Activated T-cell treated with anti-CD3 and anti-CD28 coated beads, Interleukin-2, amount 50 U/mL, for 4 hours (primary cell): ENCODE results near the gene TMEM209. TPM values are rescaled to one million over a fixed set of nuclear protein-coding genes. Genes with fewer than 3 reads are reported as not detected.
"Not testable (repeated sequence)": the region's sequence is repeated elsewhere in the genome, so short reads cannot be mapped to it uniquely, and the experiment has no call there.

Source experiments
- ATAC-seq, 2 donors: fragments of 200-7000 bp; cut with Tn5 transposase; one replicate each; pipeline ENCODE4 v1.10.0; 2021
- DNase-seq: peaks from one replicate; pipeline ENCODE4 v3.0.0-alpha.2; 2020
- H3K27me3 Mint-ChIP-seq: one replicate; pipeline ENCODE4 v1.8.0; 2021; ENCODE audit warnings: low read depth, mixed read lengths
- H3K36me3 Mint-ChIP-seq: one replicate; pipeline ENCODE4 v1.8.0; 2022; ENCODE audit warnings: mixed read lengths; ENCODE audit not compliant: insufficient read depth
- H3K4me1 Mint-ChIP-seq: one replicate; pipeline ENCODE4 v1.8.0; 2021; ENCODE audit warnings: low read depth, mixed read lengths
- H3K4me3 Mint-ChIP-seq: one replicate; pipeline ENCODE4 v1.8.0; 2021; ENCODE audit warnings: mild to moderate bottlenecking, moderate library complexity, mixed read lengths
- H3K9me3 Mint-ChIP-seq: one replicate; pipeline ENCODE4 v1.8.0; 2021; ENCODE audit warnings: mixed read lengths
- total RNA-seq, 3 donors: library from RNA; stranded (reverse); gene quantifications; one replicate each; pipeline ENCODE4 v1.2.1, GENCODE V29; 2021

TMEM209 gene
- total RNA-seq = 10 to 100 TPM; 44.5 to 46.4 (median 45.0) TPM

DNA sequence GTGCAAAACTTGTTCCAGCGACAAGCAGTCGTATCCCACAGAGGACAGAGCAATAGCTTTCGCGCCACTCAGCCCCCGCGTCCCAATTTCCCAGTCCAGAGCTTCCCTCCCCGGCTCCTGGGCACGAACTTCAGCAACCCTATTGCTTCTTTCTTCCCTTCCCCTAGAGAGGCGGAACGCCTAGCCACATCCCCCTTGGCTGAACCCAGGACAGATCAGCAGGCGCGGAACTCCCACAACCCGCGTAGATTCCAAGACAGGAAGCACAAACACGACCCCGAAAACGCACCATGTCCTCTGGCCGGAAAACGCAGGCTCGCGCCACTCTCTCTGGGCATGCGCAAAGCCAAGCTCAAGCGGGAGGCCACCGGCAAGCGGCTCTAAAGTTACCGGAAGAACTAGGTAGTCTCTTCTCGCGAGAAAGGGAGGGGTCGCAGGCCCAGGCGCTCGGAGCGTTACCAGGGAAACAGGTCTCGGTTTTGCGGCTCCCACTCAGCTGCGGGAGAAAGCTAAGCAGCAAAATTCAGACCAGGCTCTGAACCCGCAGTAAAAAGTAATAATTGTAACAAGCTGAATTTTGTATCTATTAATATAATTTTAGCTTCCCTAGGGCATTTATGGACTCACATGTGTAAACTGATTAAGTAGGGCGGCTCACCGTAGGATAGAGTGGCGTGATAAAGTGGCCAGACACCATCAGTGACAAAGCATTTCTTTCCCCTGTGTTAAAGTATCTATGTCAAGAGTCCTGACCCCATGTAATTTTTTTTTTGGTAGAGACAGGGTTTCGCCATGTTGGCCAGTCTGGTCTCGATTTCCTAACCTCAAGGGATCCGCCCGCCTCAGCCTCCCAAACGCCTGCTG lies at the start of gene TMEM209:
Gene TMEM209, minus strand, starts transcription at position 323 of the 864 bp plus-strand sequence. Its CDS starts 31 bp downstream, at position 292.
- peak; percentile 91 for DNase-seq
- ATAC-seq = peak; percentile 97 to 98
- H3K4me1 Mint-ChIP-seq = peaks cover 20% of the 10 kb centered on the region
- H3K9me3 Mint-ChIP-seq = no peaks in the 10 kb centered on the region
- H3K36me3 Mint-ChIP-seq = peaks cover 16% of the 10 kb centered on the region
- H3K4me3 Mint-ChIP-seq = peak within 1 kb of the TSS; percentile 99
- H3K27me3 Mint-ChIP-seq = no peaks in the 10 kb centered on the region

DNA sequence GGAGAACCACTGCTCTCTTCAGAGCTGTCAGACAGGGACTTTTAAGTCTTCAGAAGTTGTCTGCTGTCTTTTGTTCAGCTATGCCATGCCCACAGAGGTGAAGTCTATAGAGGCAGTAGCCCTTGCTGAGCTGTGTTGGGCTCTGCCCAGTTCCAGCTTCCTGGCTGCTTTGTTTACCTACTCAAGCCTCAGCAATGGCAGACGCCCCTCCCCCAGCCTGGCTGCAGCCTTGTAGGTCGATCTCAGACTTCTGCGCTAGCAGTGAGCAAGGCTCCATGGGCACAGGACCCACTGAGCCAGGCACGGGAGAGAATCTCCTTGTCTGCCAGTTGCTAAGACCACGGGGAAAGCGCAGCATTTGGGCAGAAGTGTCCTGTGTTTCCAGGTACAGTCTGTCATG lies 49.3 kb upstream of the TMEM209 start:
- Mint-ChIP-seq H3K9me3 (peaks cover 5% of the 10 kb centered on the region), H3K36me3 (no peaks in the 10 kb centered on the region), H3K4me1 (no peaks in the 10 kb centered on the region), H3K4me3 (no peak overlapping the region), H3K27me3 (peaks cover 8% of the 10 kb centered on the region)
- no peak for DNase-seq
- ATAC-seq = no peak

DNA sequence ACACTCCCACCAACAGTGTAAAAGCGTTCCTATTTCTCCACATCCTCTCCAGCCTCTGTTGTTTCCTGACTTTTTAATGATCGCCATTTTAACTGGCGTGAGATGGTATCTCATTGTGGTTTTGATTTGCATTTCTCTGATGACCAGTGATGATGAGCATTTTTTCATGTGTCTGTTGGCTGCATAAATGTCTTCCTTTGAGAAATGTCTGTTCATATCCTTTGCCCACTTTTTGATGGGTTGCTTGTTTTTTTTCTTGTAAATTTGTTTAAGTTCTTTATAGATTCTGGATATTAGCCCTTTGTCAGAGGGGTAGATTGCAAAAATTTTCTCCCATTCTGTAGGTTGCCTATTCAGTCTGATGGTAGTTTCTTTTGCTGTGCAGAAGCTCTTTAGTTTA lies 44.4 kb upstream of the TMEM209 start:
- not testable (repeated sequence) for H3K4me1 Mint-ChIP-seq, H3K4me3 Mint-ChIP-seq, H3K27me3 Mint-ChIP-seq, ATAC-seq, H3K36me3 Mint-ChIP-seq, DNase-seq
- H3K9me3 Mint-ChIP-seq = peaks cover 15% of the 10 kb centered on the region

DNA sequence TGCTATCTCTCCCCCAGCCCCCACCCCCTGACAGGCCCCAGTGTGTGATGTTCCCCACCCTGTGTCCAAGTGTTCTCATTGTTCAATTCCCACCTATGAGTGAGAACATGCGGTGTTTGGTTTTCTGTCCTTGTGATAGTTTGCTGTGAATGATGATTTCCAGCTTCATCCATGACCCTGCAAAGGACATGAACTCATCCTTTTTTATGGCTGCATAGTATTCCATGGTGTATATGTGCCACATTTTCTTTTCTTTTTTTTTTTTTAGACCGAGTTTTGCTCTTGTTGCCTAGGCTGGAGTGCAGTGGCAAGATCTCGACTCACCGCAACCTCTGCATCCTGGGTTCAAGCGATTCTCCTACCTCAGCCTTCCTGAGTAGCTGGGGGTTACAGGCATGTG lies 43.6 kb upstream of the TMEM209 start:
- not testable (repeated sequence) for H3K36me3 Mint-ChIP-seq, ATAC-seq, H3K4me3 Mint-ChIP-seq, H3K27me3 Mint-ChIP-seq, DNase-seq, H3K4me1 Mint-ChIP-seq
- peaks cover 15% of the 10 kb centered on the region for H3K9me3 Mint-ChIP-seq

DNA sequence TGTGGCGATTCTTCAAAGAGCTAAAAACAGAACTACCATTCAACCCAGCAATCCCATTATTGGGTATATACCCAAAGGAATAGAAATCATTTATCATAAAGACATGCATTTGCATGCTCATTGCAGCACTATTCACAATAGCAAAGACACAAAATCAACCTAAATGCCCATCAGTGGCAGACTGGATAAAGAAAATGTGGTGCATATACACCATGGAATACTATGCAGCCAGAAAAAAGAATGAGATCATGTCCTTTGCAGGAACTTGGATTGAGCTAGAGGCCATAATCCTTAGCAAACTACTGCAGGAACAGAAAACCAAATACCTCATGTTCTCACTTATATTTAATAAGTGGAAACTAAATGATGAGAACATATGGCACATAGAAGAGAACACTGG lies 41.3 kb upstream of the TMEM209 start:
- not testable (repeated sequence) for H3K4me1 Mint-ChIP-seq, H3K9me3 Mint-ChIP-seq

DNA sequence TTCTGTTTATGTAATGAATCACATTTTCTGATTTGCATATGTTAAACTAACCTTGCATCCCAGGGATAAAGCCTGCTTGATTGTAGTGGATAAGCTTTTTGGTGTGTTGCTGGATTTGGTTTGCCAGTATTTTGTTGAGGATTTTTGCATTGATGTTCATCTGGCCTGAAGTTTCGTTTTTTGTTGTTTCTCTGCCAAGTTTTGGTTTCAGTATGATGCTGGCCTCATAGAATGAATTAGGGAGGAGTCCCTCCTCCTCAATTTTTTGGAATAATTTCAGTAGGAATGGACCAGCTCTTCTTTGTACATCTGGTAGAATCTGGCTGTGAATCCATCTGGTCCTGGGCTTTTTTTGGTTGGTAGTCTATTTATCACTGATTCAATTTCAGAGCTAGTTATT lies 38.3 kb upstream of the TMEM209 start:
- not testable (repeated sequence) for H3K9me3 Mint-ChIP-seq, DNase-seq, ATAC-seq, H3K4me3 Mint-ChIP-seq, H3K27me3 Mint-ChIP-seq, H3K4me1 Mint-ChIP-seq, H3K36me3 Mint-ChIP-seq

More for the DNA sequence above, 41.3 kb upstream of the TMEM209 start:
- H3K4me3 Mint-ChIP-seq, H3K36me3 Mint-ChIP-seq, ATAC-seq, DNase-seq, H3K27me3 Mint-ChIP-seq: not testable (repeated sequence)

DNA sequence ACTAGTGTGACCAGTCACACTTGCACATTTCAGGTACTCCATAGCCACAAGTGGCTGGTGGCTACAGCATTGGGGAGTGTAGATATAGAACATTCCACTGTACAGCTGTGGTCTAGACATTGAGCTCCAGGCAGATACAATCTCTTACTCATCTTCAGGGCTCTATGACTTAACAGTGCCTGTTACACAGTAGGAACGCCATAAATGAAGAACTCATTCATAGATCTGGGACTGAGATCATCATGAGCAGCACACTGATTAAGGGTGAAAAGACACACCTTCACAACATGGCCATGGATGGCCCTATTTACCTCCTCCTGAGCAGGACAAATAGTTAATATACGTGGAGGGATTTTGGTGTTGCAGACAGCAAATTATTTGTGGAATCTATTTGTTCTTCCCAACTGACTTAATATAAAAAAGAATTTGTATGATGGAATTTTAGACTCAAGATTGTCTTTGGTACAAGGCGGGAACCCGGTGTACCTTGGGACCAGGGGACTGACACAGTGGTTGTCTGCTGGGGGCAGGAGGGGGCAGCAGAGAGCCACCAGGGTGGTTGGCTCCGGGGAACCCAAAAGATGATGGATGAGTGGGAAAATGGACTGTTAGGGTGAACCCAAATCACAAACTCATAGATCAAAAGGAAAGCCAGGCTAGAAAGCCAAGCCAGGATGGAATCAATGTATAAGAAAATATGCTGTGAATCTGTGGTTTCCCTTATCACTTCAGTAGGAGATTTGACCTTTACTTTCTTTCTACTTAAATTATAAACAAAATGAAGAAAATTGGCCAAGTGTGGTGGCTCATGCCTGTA lies 37.2 kb upstream of the TMEM209 start:
- DNase-seq (peak; percentile 49), ATAC-seq (peak; percentile 82 to 85)
- Mint-ChIP-seq H3K4me3 (no peak overlapping the region), H3K4me1 (peaks cover 3% of the 10 kb centered on the region), H3K9me3 (peaks cover 9% of the 10 kb centered on the region), H3K27me3 (no peaks in the 10 kb centered on the region), H3K36me3 (no peaks in the 10 kb centered on the region)

DNA sequence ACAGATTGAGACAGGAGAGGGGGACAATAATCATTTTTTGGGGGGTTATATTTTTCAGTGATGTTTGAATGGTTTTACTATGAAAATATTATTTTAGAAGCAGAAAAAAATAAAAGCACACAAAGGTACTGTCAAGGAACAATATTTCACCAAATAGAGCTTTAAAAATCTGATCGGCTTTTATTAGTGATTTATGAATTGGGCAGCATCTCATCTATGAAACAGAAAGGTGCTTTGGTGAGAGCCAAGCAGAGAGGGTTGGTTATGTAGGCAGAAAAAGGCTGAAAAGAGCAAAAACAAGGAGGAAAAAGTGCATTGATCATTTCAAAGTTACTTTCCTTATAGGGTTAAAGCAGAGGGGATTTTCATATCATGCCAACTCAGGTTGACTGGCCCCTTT lies 35.0 kb upstream of the TMEM209 start:
- H3K4me3 Mint-ChIP-seq = no peak overlapping the region
- ATAC-seq (no peak), DNase-seq (no peak)
- peaks cover 3% of the 10 kb centered on the region for H3K4me1 Mint-ChIP-seq
- H3K36me3 Mint-ChIP-seq = no peaks in the 10 kb centered on the region
- H3K27me3 Mint-ChIP-seq = peaks cover 5% of the 10 kb centered on the region
- no peaks in the 10 kb centered on the region for H3K9me3 Mint-ChIP-seq

DNA sequence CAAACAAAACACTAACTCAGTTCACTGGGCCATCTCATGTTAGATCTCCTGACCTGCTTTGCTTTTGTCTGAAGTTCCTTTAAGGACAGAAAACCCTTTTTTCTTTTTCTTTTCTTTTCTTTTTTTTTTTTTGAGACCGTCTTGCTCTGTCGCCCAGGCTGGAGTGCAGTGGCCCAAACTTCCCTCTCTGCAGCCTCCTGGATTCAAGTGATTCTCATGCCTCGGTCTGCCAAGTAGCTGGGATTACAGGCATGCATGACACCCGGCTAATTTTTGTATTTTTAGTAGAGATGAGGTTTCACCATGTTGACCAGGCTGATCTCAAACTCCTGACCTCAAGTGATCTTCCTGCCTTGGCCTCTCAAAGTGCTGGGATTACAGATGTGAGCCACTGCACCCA lies 31.2 kb upstream of the TMEM209 start:
- H3K4me1 Mint-ChIP-seq, DNase-seq, H3K9me3 Mint-ChIP-seq, H3K36me3 Mint-ChIP-seq, H3K4me3 Mint-ChIP-seq, ATAC-seq: not testable (repeated sequence)
- H3K27me3 Mint-ChIP-seq = peaks cover 10% of the 10 kb centered on the region

DNA sequence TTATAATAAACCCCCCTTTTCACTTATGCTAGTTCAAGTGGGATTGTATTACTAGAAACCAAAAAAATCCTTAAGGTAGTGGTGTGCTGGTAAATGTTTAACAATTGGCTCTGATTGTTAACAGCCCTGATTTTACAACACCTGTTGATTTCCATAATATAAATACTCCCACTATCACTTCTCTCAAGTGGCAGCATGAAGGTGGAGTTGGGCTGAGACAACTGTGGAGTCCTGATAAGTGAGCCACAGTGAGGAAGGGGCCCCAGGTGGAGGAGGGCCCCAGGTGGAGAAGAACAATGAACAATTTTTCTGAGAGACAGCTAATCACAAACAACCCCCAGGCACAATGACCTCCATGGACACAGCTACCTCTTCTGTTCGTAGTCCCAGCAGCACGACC lies 28.9 kb upstream of the TMEM209 start:
- Mint-ChIP-seq H3K9me3 (no peaks in the 10 kb centered on the region), H3K4me3 (no peak overlapping the region), H3K27me3 (peaks cover 10% of the 10 kb centered on the region), H3K4me1 (no peaks in the 10 kb centered on the region), H3K36me3 (no peaks in the 10 kb centered on the region)
- no peak for ATAC-seq
- DNase-seq = no peak

DNA sequence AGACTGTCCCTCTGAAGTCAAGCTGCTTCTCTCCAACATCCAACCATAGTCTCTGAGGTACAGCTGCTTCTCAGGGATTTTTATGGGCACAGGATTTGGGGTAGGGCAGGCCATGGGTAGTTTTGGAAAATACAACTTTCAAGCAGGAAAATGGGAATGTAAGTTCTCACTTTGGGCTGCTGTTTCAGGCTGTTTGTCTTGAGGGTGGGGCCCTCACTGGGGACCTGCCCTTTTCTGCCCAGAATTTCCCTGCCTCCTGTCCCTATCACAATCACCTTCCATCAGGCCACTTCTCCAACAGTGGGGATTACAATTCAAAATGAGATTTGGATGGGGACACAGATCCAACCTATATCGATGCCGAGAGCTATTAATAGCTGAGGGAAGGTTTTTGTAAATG lies 27.0 kb upstream of the TMEM209 start:
- ATAC-seq (no peak), DNase-seq (no peak)
- Mint-ChIP-seq H3K27me3 (peaks cover 10% of the 10 kb centered on the region), H3K4me1 (no peaks in the 10 kb centered on the region), H3K9me3 (no peaks in the 10 kb centered on the region), H3K4me3 (no peak overlapping the region), H3K36me3 (no peaks in the 10 kb centered on the region)

DNA sequence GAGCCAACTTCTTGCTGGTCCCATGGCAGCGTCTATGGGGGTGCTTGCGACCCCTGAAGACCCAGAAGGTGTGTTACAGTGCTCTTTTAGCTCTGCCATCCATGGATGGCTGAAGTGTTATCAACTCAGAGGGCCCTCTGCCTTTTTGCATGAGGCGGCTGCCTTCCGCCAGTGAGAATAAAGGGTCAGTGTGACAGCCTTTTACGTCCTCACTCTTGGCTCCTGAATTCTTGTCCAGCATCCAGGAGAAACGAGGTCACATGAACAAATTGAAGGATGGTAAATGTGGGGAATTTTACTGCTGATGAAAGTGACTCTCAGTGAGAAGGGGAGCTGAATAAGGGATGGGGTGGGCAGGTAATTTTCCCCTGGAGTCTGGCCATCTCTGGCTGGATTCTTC lies 26.6 kb upstream of the TMEM209 start:
- Mint-ChIP-seq H3K4me1 (no peaks in the 10 kb centered on the region), H3K4me3 (no peak overlapping the region), H3K27me3 (peaks cover 10% of the 10 kb centered on the region), H3K9me3 (no peaks in the 10 kb centered on the region), H3K36me3 (no peaks in the 10 kb centered on the region)
- no peak for ATAC-seq
- no peak for DNase-seq

DNA sequence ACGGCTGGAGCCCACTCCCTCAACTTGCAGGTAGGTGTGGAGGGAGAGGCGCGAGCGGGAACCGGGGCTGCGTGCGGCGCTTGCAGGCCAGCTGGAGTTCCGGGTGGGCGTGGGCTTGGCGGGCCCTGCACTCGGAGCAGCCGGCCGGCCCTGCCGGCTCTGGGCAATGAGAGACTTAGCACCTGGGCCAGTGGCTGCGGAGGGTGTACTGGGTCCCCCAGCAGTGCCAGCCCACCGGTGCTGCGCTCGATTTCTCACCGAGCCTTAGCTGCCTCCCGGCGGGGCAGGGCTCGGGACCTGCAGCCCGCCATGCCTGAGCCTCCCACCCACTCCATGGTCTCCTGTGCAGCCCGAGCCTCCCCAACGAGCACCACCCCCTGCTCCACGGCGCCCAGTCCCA lies 24.8 kb upstream of the TMEM209 start:
- not testable (repeated sequence) for H3K9me3 Mint-ChIP-seq, H3K36me3 Mint-ChIP-seq, DNase-seq, ATAC-seq, H3K4me1 Mint-ChIP-seq, H3K4me3 Mint-ChIP-seq, H3K27me3 Mint-ChIP-seq

DNA sequence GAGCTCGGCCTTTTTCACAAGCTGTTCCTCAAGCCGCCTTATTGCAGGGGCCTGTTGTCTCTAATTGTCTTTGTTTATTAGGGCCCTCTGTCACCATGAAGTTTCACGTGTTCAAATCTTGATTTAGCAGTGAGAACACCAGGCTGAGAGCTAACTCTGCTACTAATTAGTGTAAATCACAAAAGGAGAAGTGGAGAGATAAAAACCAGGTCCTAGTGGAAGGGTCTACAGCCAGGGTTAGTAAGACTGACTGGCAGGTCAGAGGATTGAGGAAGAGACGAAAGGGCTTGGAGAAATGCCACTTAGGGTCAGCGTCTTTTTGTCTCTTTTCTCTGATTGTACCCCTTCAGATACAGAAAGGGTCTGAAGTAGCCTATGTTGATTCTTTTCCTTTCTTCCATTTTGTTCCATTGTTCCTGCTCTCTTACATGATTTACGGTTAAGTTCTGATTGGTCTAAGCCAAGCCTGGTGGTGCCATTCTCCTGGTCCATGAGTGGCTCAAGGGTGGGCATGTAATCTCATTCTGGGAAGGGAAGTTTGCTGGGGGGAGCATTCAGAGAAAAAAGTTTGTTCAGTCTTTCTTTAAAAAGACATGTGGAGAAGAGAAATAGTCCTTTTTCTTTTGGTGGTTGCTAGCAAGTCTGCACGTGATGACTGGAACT lies 23.8 kb upstream of the TMEM209 start:
- Mint-ChIP-seq H3K36me3 (no peaks in the 10 kb centered on the region), H3K27me3 (peaks cover 2% of the 10 kb centered on the region), H3K4me3 (no peak overlapping the region), H3K9me3 (no peaks in the 10 kb centered on the region), H3K4me1 (no peaks in the 10 kb centered on the region)
- DNase-seq (no peak), ATAC-seq (no peak)
